ENCODE data around the gene ASGR1.
"Not testable (repeated sequence)": the region's sequence is repeated elsewhere in the genome, so short reads cannot be mapped to it uniquely, and the experiment has no call there.

The ASGR1 gene

DNA sequence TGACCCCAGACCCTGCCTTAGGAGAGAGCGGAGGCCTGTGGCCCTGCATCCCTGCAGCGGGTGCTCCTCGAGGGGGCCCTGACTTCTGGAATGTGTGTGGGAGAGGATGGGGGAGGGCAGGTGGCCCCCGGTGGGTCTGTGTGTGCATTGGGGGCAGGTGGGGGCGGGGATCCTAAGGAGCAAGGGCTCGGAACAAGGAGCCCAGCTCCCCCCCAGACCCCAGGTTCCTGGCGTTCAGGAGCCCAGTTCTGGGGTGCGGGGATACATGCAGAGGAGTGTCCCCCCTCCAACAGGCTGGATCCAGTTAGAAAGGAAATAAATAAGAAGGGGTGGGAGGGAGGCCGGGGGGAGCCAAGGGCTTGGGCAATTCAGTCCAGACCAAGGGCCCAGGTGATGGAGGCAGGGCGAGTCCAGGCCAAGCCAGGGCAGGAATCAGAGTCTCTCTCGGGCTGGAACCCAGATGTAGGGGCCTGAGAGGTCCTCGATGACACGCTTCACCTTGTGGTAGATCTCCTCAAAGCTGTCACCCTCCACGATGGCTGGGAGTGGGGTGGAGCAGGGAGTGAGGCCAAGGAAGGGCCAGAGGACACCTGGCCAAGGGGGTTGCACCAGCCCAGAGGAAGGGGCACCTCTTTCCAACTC lies 11.2 kb upstream of the ASGR1 start:
- DNase-seq: no peak
- no peak for ATAC-seq

DNA sequence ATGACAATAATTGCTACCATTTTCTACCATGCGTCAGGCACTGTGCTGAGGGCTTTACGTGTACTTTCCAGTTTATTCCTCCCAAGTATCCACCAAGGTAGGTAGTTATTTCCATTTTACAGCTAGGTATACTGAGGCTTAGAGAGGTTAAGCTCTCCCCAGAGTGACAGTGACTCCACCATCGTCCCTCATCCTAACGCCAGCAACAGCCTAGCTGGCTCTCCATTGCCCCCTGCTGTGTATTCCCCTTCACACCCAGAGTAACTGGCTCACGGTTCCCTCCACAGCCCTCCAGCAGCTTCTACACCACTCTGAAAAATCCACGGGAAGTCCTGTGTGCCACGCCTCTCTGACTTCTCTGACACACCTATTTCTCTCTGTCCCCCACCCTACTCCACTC lies 7.1 kb upstream of the ASGR1 start:
- no peak for DNase-seq
- no peak for ATAC-seq

DNA sequence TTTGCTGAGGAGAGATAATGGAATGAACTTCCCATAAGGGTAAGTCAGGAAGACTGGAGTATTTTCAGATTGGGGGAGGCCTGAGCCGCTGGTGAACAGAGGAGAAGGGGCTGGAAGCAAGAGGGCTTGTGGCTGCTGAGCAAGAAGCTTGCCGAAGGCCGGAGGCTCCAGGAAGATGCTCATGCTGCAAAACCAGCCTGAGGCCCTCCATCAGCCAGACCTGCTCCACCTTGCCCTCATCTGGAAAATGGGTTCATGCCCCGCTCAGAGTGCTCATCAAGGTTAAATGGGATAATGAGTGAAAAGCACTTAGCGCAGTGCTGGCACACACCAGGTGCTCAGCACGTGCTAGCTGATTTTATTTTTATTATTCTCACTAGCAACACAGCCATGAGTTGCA lies 5.5 kb upstream of the ASGR1 start:
- ATAC-seq (no peak), DNase-seq (no peak)

DNA sequence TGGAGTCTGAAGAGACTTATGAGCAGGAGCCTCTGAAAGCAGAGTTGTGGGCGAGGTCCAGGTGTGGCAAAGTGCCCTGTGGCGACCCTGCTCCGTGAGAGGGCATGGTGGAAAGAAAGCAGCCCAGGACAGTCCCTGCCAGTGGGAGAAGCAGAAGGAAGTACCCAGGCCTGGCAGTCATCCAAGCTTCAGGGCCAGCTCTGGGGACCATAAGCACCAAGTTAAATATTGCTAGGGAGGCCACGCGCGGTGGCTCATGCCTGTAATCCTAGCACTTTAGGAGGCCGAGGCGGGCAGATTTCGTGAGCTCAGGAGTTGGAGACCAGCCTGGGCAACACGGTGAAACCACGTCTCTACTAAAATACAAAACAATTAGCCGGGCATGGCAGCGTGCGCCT lies 4.9 kb upstream of the ASGR1 start:
- ATAC-seq (no peak), DNase-seq (no peak)

- ATAC-seq: no peak
These were observed 4.4 kb upstream of the ASGR1 start for GRCh38 chr17:7183433-7184090.

GRCh38 chr17:7182101-7182500 lies 2.9 kb upstream of the ASGR1 start:
- DNase-seq, ATAC-seq: not testable (repeated sequence)

More at GRCh38 chr17:7183433-7184090, 4.4 kb upstream of the ASGR1 start:
- DNase-seq: no peak

- DNase-seq (no peak), ATAC-seq (no peak)
These were observed 225 bp downstream of the ASGR1 start for GRCh38 chr17:7178973-7179316.

GRCh38 chr17:7177954-7178477 lies 1.2 kb downstream of the ASGR1 start:
- ATAC-seq (no peak), DNase-seq (no peak)

DNA sequence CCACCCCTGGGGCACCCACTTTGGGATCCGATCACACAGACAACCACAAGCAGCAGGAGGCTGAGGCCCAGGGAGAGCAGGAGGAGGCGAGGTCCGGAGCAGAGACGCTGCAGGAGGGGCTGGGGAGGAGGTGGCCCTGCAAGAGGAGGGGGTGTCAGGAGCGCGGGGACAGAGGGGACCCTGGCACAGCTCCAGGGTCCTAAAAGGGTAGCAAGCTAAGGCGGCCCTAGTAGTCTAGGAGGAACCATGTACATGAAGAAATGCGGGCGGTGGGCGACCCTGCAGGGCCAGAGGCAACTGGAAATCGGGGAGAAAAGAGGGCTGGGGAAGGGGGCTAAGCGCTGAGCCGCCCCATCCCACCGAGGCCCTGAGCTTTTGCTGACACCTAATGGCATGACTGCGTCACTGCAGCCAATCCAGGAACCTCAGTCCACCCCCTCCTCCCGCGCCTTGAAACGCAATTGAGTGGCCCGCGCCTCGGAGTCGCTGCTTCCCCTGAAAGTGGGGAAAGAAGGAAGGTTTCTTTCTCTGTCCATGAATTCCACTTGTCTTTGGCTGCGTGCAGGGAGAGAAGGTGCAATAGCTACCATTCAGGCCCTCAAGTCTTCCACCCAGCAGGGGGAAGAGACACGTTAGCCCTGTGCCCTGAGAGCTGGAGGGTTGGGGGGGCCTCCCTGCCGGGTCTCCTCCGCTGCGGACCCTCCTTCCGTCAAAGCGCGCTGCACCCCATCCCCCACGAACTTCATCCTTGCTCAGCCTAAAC lies 1.8 kb downstream of the ASGR1 start:
- DNase-seq: peak; percentile 73
- peak; percentile 63 for ATAC-seq

DNA sequence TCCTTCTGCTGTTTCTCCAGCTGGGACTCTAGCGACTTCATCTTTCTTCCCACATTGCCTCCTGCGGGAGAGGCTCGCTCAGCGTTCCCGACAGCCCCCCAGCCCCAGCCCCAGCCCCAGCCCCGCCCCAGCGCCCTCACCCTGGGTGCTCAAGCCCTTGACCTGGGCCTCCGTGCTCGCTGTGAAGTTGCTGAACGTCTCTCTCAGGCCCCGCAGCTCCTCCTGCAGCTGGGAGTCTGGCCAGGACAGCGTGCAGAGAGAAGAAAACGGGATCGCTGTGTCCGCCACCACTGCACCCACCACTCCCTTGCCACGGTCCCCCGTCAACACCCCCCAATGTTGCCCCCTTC lies 2.4 kb downstream of the ASGR1 start:
- DNase-seq (no peak), ATAC-seq (no peak)

DNA sequence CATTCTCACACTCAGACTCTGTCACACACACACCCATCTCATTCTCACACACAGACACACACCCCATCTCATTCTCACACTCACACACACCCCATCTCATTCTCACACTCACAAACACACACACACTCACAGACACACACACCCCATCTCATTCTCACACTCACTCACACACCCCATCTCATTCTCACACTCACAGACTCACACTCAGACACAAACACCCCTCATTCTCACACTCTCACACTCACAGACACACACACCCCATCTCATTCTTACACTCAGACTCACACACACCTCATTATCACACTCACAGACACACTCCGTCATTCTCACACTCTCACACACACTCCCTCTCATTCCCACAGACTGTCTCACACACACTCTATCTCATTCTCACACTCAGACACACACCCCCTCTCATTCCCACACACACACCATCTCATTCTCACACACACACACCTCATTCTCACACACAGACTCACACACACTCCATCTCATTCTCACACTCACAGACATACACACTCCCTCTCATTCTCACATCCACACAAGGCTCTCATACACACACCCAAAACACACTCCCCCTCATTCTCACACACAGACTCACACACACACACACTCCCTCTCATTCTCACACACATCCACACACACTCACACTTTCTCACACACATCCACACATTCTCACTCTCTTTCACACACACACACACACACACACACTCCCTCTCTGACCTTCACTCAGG lies 2.9 kb downstream of the ASGR1 start:
- DNase-seq (no peak), ATAC-seq (no peak)

DNA sequence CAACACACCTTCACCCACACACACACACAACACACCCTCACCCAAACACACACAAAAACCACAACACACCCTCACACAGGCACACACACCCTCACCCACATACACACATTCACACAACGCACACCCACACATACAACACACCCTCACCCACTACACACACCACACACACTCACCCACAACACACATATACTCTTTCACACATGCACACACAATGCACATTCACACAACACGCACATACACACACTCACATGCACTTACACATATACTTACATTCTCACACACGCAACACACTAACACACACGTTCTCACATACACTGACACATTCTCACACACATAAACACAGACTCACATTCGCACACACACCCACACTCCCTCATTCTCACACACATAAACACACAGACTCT lies 3.8 kb downstream of the ASGR1 start:
- no peak for DNase-seq
- no peak for ATAC-seq

GRCh38 chr17:7174603-7175326 lies 4.4 kb downstream of the ASGR1 start:
- no peak for ATAC-seq
- DNase-seq: no peak

- DNase-seq (peak; percentile 63), ATAC-seq (peak; percentile 57)
These were observed 5.2 kb downstream of the ASGR1 start for GRCh38 chr17:7173687-7174602.

DNA sequence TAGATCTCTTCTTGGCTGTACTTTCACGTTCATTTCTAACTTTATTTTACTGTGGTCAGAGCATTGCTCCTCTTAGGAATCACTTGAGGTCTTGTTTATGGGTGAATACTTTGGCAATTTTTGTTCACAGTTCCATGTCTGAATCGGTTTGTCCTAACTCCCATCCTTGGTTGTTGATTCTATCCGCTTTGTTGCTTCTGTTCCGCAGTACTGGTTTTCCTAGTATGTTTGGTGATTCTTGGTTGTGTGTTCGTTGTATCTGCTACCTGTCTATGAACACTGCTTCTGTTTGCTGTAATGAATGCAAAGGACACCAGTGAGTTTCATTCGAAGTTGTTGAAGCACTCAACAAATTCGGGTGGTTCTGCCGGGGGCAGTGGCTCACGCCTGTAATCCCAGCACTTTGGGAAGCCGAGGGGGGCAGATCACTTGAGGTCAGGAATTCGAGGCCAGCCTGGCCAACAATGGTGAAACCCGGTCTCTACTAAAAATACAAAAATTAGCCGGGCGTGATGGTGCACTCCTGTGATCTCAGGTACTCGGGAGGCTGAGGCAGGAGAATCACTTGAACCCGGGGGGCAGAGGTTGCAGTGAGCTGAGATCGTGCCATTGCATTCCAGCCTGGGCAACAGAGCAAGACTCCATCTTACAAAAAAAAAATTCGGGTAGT lies 6.5 kb downstream of the ASGR1 start:
- DNase-seq: not testable (repeated sequence)

DNA sequence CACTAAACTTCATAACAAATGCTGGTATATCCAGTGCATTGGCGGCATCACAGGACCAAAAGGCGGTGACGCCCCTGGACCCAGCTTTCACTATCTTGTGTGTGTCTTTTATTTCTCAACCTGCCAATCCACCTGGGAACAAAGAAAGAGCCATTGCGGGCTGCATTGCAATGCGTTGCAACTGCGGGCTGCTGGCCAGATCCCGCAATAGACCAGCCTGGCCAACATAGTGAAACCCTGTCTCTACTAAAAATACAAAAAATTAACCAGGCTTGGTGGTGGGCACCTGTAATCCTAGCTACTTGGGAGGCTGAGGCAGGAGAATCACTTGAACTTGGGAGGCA lies 9.6 kb downstream of the ASGR1 start:
- not testable (repeated sequence) for ATAC-seq, DNase-seq

More for the DNA sequence above, 6.5 kb downstream of the ASGR1 start:
- not testable (repeated sequence) for ATAC-seq

GRCh38 chr17:7168841-7169564 lies 10.2 kb downstream of the ASGR1 start:
- not testable (repeated sequence) for ATAC-seq, DNase-seq

DNA sequence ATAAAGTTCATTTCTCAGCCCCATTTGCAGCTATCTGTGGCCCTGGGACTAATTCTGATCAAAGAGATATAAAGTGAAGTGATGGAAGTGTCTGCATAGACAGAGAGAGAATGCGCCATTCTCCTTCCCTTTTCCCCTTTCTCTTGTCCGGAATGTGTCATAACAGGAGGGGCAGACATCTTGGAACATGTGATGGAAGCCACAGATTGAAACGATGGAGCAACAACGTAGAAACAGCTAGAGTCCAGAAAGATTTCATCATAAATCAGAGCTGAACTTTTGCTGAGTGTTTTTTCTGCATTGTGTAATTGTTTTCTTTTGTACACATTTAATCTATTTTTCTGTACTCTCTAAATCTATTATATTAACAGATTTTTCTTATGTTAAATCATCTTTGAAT lies 11.3 kb downstream of the ASGR1 start:
- no peak for ATAC-seq
- no peak for DNase-seq

DNA sequence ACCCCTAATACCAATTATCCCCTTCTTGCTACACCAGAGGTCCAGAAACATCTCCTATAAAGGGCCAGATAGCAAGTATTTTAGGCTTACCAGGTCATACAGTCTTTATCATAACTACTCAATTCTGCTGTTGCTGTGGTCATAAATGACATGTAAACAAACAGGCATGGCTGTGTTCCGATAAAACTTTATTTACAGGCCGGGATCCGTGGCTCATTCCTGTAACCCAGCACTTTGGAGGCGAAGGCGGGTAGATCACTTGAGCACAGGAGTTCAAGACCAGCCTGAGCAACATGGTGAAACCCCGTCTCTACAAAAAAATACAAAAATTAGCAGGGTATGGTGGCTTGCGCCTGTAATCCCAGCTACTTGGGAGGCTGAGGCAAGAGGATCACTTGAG lies 12.3 kb downstream of the ASGR1 start:
- no peak for ATAC-seq

GRCh38 chr17:7159571-7159970 lies 19.6 kb downstream of the ASGR1 start:
- not testable (repeated sequence) for ATAC-seq, DNase-seq

More for the DNA sequence above, 12.3 kb downstream of the ASGR1 start:
- no peak for DNase-seq
